HG03175 (cell line): Measurements from ENCODE around the gene ACBD3.

ENCODE experiments used
- ATAC-seq: cut with Tn5 transposase; IDR thresholded peaks from one replicate; pipeline ENCODE4 v1.9.1; 2021; ENCODE audit warnings: mild to moderate bottlenecking, moderate library complexity; ENCODE audit not compliant: unreplicated experiment

Gene ACBD3

GRCh38 chr1:226116673-226117072 lies 69.9 kb downstream of the ACBD3 start:
- no peak for ATAC-seq

- no peak for ATAC-seq
Observed at GRCh38 chr1:226112626-226113025, 73.9 kb downstream of the ACBD3 start.

GRCh38 chr1:226111883-226112261 lies 74.7 kb downstream of the ACBD3 start:
- ATAC-seq: no peak

GRCh38 chr1:226111098-226111882 lies 75.3 kb downstream of the ACBD3 start:
- ATAC-seq: no peak

GRCh38 chr1:226110249-226111097 lies 76.1 kb downstream of the ACBD3 start:
- ATAC-seq: peak; percentile 77

- peak; percentile 74 for ATAC-seq
Observed at GRCh38 chr1:226109829-226110248, 76.7 kb downstream of the ACBD3 start.

GRCh38 chr1:226108935-226109828 lies 77.4 kb downstream of the ACBD3 start:
- peak; percentile 6 for ATAC-seq

GRCh38 chr1:226107471-226108460 lies 78.8 kb downstream of the ACBD3 start:
- no peak for ATAC-seq

- ATAC-seq: no peak
Observed at GRCh38 chr1:226104671-226105121, 81.8 kb downstream of the ACBD3 start.

- no peak for ATAC-seq
Observed at GRCh38 chr1:226100436-226101391, 85.8 kb downstream of the ACBD3 start.

GRCh38 chr1:226098870-226099835 lies 87.4 kb downstream of the ACBD3 start:
- no peak for ATAC-seq

GRCh38 chr1:226097866-226098625 lies 88.5 kb downstream of the ACBD3 start:
- ATAC-seq: no peak

GRCh38 chr1:226095286-226095685 lies 91.3 kb downstream of the ACBD3 start:
- no peak for ATAC-seq
